ENCODE measurements around the gene SETX. TPM values are rescaled to one million over a fixed set of nuclear protein-coding genes. Genes with fewer than 3 reads are reported as not detected.

Gene SETX
- total RNA-seq, 1 experiment from 2014 or later: 44.3 TPM

DNA sequence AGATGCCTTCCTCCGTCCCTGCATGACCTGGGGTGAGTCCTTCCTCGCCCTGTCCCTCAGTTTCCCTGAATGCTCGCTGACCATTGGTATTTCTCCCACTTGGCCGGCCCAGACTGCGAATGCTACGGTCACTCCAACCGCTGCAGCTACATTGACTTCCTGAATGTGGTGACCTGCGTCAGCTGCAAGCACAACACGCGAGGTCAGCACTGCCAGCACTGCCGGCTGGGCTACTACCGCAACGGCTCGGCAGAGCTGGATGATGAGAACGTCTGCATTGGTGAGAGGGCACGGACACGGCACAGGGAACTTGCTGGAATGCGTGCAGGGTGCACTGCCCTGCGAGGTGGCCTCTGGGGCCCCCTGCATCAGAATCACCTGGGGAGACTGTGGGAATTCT lies 115.8 kb downstream of the SETX start:
- Histone ChIP-seq H3K27ac (ENCODE audit: insufficient read length, low read depth, low read length) (no peak overlapping the region), H3K9me3 (ENCODE audit: control insufficient read depth, low read depth, low read length) (no peaks in the 10 kb centered on the region), H2BK15ac (ENCODE audit: low read depth, low read length) (no peak overlapping the region), H3T11ph (ENCODE audit: low read length) (no peak overlapping the region), H3K56ac (ENCODE audit: insufficient read length, low read depth, low read length) (no peak overlapping the region), H3K27me3 (ENCODE audit: insufficient read depth, low read length) (no peaks in the 10 kb centered on the region; the same call in 1 of the 2 replicates), H3K79me1 (ENCODE audit: insufficient read depth, low read depth, low read length, poor library complexity, severe bottlenecking) (no peaks in the 10 kb centered on the region), H2BK12ac (ENCODE audit: insufficient read length, low read depth, low read length) (no peak overlapping the region), H3K23ac (ENCODE audit: insufficient read length, low read depth, low read length) (no peak overlapping the region), H4K8ac (replicated peaks; ENCODE audit: insufficient read length, low read depth, low read length) (no peak overlapping the region), H2BK120ac (ENCODE audit: low read depth, low read length, poor library complexity, severe bottlenecking) (no peak overlapping the region), H2BK5ac (ENCODE audit: insufficient read length, low read length) (no peak overlapping the region), H2AK5ac (ENCODE audit: insufficient read length, low read length) (no peak overlapping the region), H3K14ac (ENCODE audit: insufficient read depth, low read length) (no peak overlapping the region), H4K91ac (ENCODE audit: insufficient read length, low read depth, low read length) (no peak overlapping the region), H2BK20ac (ENCODE audit: low read depth, low read length, poor library complexity, severe bottlenecking) (no peak overlapping the region), H3K4me1 (ENCODE audit: insufficient read depth, low read length) (no peaks in the 10 kb centered on the region), H2AFZ (ENCODE audit: low read length) (no peak overlapping the region), H3K23me2 (ENCODE audit: insufficient read length, low read depth, low read length, poor library complexity, severe bottlenecking) (peaks cover 15% of the 10 kb centered on the region), H4K5ac (ENCODE audit: insufficient read length, low read depth, low read length) (no peak overlapping the region), H3K4ac (ENCODE audit: low read depth, low read length) (no peak overlapping the region), H3K79me2 (ENCODE audit: insufficient read depth, low read length) (no peaks in the 10 kb centered on the region), H4K20me1 (ENCODE audit: control insufficient read depth, insufficient read depth, insufficient read length) (no peaks in the 10 kb centered on the region), H3K4me2 (ENCODE audit: insufficient read depth, insufficient read length, low read length) (no peak overlapping the region), H3K18ac (ENCODE audit: insufficient read length, low read depth, low read length) (no peak overlapping the region), H3K9ac (ENCODE audit: extremely low read depth, insufficient read length, low read length) (no peak overlapping the region)
- Mint-ChIP-seq H3K4me1 (peaks cover 10 to 35% of the 10 kb centered on the region in 2 experiments; a peak in 3 of 4 replicates), H3K9me3 (no peaks in the 10 kb centered on the region), H3K4me3 (no peak overlapping the region), H3K36me3 (ENCODE audit: insufficient read depth in 1 of 3, low read depth in 3 of 3) (no peaks in the 10 kb centered on the region; a peak in 1 of 7 replicates), H3K27ac (no peak overlapping the region), H3K27me3 (ENCODE audit: low read depth) (peaks cover 49% of the 10 kb centered on the region)
- TF ChIP-seq, protein P1, sequence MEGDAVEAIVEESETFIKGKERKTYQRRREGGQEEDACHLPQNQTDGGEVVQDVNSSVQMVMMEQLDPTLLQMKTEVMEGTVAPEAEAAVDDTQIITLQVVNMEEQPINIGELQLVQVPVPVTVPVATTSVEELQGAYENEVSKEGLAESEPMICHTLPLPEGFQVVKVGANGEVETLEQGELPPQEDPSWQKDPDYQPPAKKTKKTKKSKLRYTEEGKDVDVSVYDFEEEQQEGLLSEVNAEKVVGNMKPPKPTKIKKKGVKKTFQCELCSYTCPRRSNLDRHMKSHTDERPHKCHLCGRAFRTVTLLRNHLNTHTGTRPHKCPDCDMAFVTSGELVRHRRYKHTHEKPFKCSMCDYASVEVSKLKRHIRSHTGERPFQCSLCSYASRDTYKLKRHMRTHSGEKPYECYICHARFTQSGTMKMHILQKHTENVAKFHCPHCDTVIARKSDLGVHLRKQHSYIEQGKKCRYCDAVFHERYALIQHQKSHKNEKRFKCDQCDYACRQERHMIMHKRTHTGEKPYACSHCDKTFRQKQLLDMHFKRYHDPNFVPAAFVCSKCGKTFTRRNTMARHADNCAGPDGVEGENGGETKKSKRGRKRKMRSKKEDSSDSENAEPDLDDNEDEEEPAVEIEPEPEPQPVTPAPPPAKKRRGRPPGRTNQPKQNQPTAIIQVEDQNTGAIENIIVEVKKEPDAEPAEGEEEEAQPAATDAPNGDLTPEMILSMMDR (conservative IDR thresholded peaks at IDR 0.05): no peak
- WGBS (ENCODE audit: extremely low coverage, insufficient read length, low lambda C conversion rate): no CpG with 5 or more reads among the region's 19 CpGs
- DNase-seq: no peak
